ENCODE measurements around the gene KRTAP12-4. TPM values are rescaled to one million over a fixed set of nuclear protein-coding genes. Genes with fewer than 3 reads are reported as not detected.
"Not testable (repeated sequence)": the region's sequence is repeated elsewhere in the genome, so short reads cannot be mapped to it uniquely, and the experiment has no call there.

KRTAP12-4 gene
- total RNA-seq, 4 donors from 2014 or later: not detected

DNA sequence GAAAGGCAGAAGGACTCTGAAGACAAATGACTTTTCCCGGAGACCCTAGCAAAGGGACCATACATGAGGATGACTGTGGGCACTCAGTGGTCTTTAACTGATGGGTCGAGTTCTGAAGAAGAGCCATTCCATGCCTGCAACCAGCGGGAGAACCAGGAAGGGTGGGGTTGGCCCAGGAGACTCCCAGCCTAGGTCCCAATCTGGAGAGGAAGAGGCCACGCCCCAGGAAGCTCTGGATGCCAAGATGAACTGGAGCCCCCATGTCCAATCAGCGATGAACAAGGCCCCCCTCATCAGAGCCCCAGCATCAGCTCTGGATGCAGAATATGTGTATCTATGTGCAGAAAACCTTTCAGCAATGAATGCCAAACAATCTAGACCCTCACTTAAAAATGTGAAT, 13.7 kb downstream of the KRTAP12-4 start:
- no peaks in the 10 kb centered on the region for H3K4me1 ChIP-seq
- intact Hi-C loops (cut with DNase I; ENCODE audit: low total_unique reads): no loop called here
- DNase-seq: no peak
- H3K9me3 ChIP-seq: peaks cover 3 to 4% of the 10 kb centered on the region in 2 donors
- TF ChIP-seq POLR2A (IDR thresholded peaks at IDR 0.05) (no peak), EP300 (IDR thresholded peaks at IDR 0.05; ENCODE audit: low read depth) (no peak), POLR2AphosphoS5 (IDR thresholded peaks at IDR 0.05) (no peak), CTCF (IDR thresholded peaks at IDR 0.05) (no peak)
- in situ Hi-C loops (cut with MboI; ENCODE audit: low pct_ligation_motif_present in 1 of 4, low pct_unique_long_range_greater_than_20kb in 1 of 4, low sequenced_read_pairs in 3 of 4): no loop called here
- 75 to 79% methylated on average over 2 to 5 of the region's 5 CpGs for WGBS, 2 donors (ENCODE audit: low coverage in 1 of 2)
- no peaks in the 10 kb centered on the region for H3K36me3 ChIP-seq
- H3K27me3 ChIP-seq: peaks cover 10% of the 10 kb centered on the region
- no peak overlapping the region for H3K4me3 ChIP-seq
- H3K27ac ChIP-seq: no peak overlapping the region

- Histone ChIP-seq H3K4me1 (no peaks in the 10 kb centered on the region), H3K4me3 (no peak overlapping the region), H3K9me3 (peaks cover 0 to 3% of the 10 kb centered on the region in 2 donors), H3K36me3 (no peaks in the 10 kb centered on the region), H3K27me3 (peaks cover 10% of the 10 kb centered on the region), H3K27ac (no peak overlapping the region)
- TF ChIP-seq CTCF (IDR thresholded peaks at IDR 0.05) (no peak), EP300 (IDR thresholded peaks at IDR 0.05; ENCODE audit: low read depth) (no peak), POLR2A (IDR thresholded peaks at IDR 0.05) (no peak)
- in situ Hi-C loops (cut with MboI; ENCODE audit: low pct_ligation_motif_present in 1 of 4, low pct_unique_long_range_greater_than_20kb in 1 of 4, low sequenced_read_pairs in 3 of 4) (no loop called here), intact Hi-C loops (cut with DNase I; ENCODE audit: low total_unique reads) (no loop called here)
- no peak for DNase-seq
- 92% methylated on average over 10 of the region's 12 CpGs; no CpG with 5 or more reads in 1 of the 2 donors for WGBS, 2 donors (ENCODE audit: low coverage in 1 of 2)
Measured at GRCh38 chr21:44639331-44639655, 15.2 kb downstream of the KRTAP12-4 start.

- intact Hi-C loops (cut with DNase I; ENCODE audit: low total_unique reads); H3K36me3 ChIP-seq; H3K27ac ChIP-seq; H3K9me3 ChIP-seq; H3K4me3 ChIP-seq; in situ Hi-C loops (cut with MboI; ENCODE audit: low pct_ligation_motif_present in 1 of 4, low pct_unique_long_range_greater_than_20kb in 1 of 4, low sequenced_read_pairs in 3 of 4); H3K27me3 ChIP-seq; H3K4me1 ChIP-seq; DNase-seq: not testable (repeated sequence)
- 77% methylated on average over 20 of the region's 21 CpGs; no CpG with 5 or more reads in 1 of the 2 donors for WGBS, 2 donors (ENCODE audit: low coverage in 1 of 2)
Measured at GRCh38 chr21:44638506-44639330, 15.7 kb downstream of the KRTAP12-4 start.

- H3K9me3 ChIP-seq; H3K4me3 ChIP-seq; H3K36me3 ChIP-seq; H3K27me3 ChIP-seq; intact Hi-C loops (cut with DNase I; ENCODE audit: low total_unique reads); DNase-seq; H3K4me1 ChIP-seq; H3K27ac ChIP-seq; in situ Hi-C loops (cut with MboI; ENCODE audit: low pct_ligation_motif_present in 1 of 4, low pct_unique_long_range_greater_than_20kb in 1 of 4, low sequenced_read_pairs in 3 of 4): not testable (repeated sequence)
- whole genome bisulfite sequencing, 2 donors (ENCODE audit: low coverage in 1 of 2): 52% methylated on average over 10 of the region's 12 CpGs; no CpG with 5 or more reads in 1 of the 2 donors
Measured at GRCh38 chr21:44637851-44638348, 16.6 kb downstream of the KRTAP12-4 start.

- 58% methylated on average over 19 of the region's 21 CpGs; no CpG with 5 or more reads in 1 of the 2 donors for WGBS, 2 donors (ENCODE audit: low coverage in 1 of 2)
- Histone ChIP-seq H3K4me1 (no peaks in the 10 kb centered on the region), H3K27ac (no peak within 1 kb of the TSS), H3K27me3 (peaks cover 10% of the 10 kb centered on the region), H3K4me3 (no peak within 1 kb of the TSS), H3K36me3 (no peaks in the 10 kb centered on the region), H3K9me3 (peaks cover 1 to 9% of the 10 kb centered on the region in 2 donors)
- in situ Hi-C loops (cut with MboI; ENCODE audit: low pct_ligation_motif_present in 1 of 4, low pct_unique_long_range_greater_than_20kb in 1 of 4, low sequenced_read_pairs in 3 of 4) (no loop called here), intact Hi-C loops (cut with DNase I; ENCODE audit: low total_unique reads) (no loop called here)
- DNase-seq: no peak
- TF ChIP-seq CTCF (IDR thresholded peaks at IDR 0.05) (no peak), EP300 (IDR thresholded peaks at IDR 0.05; ENCODE audit: low read depth) (no peak), POLR2AphosphoS5 (IDR thresholded peaks at IDR 0.05) (no peak), POLR2A (IDR thresholded peaks at IDR 0.05) (no peak)
Measured at GRCh38 chr21:44637018-44637850, 17.2 kb downstream of the KRTAP12-4 start, which contains the start of gene KRTAP10-10. Gene KRTAP10-10, plus strand, starts transcription at chr21:44637356. Its CDS starts 62 bp downstream, at chr21:44637418.
